GM19395 (cell line): ENCODE results near the gene TBC1D17.

ENCODE experiments used
- ATAC-seq: cut with Tn5 transposase; IDR thresholded peaks from one replicate; pipeline ENCODE4 v1.9.1; 2021; ENCODE audit warnings: mild to moderate bottlenecking, moderate library complexity; ENCODE audit not compliant: unreplicated experiment

The TBC1D17 gene

DNA sequence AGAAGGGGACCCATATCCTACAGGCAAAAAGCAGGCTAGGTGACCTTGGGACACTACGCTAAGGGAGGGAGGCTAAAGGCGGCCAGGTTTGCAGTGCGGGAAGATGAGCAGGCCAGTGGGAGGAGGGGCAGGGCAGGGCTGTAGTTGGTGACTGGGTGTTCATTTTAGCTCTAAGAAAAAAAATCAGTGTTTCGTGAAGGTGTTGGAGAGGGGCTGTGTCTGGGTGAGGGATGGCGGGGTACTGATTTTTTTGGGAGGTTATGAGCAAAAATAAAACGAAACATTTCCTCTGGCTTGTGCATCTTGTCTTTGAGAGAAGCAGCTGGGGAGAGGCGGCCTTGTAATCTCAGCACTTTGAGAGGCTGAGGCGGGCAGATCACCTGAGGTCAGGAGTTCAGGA is 56.1 kb downstream of the TBC1D17 start:
- ATAC-seq: no peak

DNA sequence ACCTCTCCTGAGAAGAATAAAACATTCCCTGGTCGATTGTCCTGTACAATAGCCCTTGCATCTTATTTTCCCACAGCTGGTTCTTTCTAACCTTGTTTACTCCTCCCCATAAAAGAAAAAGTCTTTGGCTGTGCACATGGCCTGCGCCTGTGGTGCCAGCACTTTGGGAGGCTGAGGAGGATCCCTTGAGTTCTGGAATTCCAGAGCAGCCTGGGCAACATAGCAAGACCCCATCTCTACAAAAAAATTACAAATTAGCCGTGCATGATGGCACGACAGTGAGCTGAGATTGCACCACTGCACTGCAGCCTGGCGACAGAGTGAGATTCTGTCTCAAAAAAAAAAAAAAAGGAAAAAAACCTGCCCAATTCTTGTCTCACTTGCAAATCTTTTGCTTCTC is 59.0 kb downstream of the TBC1D17 start:
- ATAC-seq: no peak

DNA sequence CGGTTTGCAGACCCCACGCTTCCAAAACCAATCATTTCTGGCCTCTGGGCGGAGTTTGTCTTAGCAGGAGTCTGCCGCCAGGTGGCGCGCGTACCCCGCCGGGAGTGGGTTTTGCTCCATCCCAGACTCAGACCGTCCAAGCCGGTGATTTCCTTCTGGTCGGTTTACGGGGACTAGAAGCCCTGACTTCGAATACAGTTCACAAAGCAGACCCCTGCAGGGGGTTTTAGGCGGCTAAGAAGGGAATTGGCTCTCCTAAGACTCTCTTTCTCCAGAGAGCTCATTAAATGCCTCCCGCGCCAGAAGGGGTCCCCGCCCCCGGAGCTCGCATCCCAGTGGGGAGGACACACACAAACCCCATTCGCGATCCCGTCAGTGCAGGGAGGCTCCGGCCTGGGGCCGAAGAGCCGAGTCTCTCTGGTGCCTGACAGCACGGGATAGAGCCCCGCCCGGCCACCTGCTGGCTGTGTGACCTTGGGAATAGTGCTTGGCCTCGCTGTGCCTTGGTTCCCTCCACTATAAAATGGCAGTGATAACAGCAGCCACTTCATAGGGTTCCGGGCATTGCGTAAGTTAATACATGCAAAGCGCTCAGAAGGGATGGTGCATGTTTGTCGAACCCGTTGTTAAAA is 60.4 kb downstream of the TBC1D17 start:
- no peak for ATAC-seq
